H1 (cell line): ENCODE results near the gene ABCC4. TPM values are rescaled to one million over a fixed set of nuclear protein-coding genes. Genes with fewer than 3 reads are reported as not detected.
"Not testable (repeated sequence)": the region's sequence is repeated elsewhere in the genome, so short reads cannot be mapped to it uniquely, and the experiment has no call there.

ENCODE experiments used
- CTCF ChIA-PET: fragments of 300-600 bp; sonication (Branson Sonifier 250); formaldehyde crosslinking; loops from one replicate; lab custom pipeline; 2021; ENCODE audit not compliant: partially characterized antibody; lab: Charles Lee
- POLR2A ChIA-PET: fragments of 300-600 bp; sonication (Branson Sonifier 250); formaldehyde crosslinking; loops from one replicate; lab custom pipeline; 2021; ENCODE audit warnings: inconsistent platforms; ENCODE audit not compliant: partially characterized antibody; lab: Charles Lee
- DNase-seq, 2 experiments: peaks; one replicate each; pipeline versions ENCODE4 v3.0.0 to v3.0.0-alpha.2; 2010 to 2022; ENCODE audit warnings: low spot score in 2 of 2, low read depth in 1 of 2, mixed read lengths in 1 of 2
- FAIRE-seq: peaks from 2 replicates; lab custom pipeline; 2011; peaks lifted over from hg19 to GRCh38; lab: Jason Lieb, UNC
- H2AFZ ChIP-seq: 2 replicates; pipeline ENCODE4 v1.8.1; 2012; ENCODE audit warnings: low read length, inconsistent platforms
- H2AK5ac ChIP-seq: 2 replicates; pipeline ENCODE4 v1.6.1; 2013; ENCODE audit warnings: low read depth, low read length
- H2BK120ac ChIP-seq: replicated peaks from 2 replicates; pipeline ENCODE3; 2013; ENCODE audit warnings: low read depth, low read length, inconsistent platforms
- H2BK12ac ChIP-seq: 2 replicates; pipeline ENCODE4 v1.6.1; 2013; ENCODE audit warnings: low read depth, low read length
- H2BK15ac ChIP-seq: 2 replicates; pipeline ENCODE4 v1.6.1; 2013; ENCODE audit warnings: low read length
- H2BK20ac ChIP-seq: 2 replicates; pipeline ENCODE4 v1.6.1; 2013; ENCODE audit warnings: low read length
- H2BK5ac ChIP-seq: 2 replicates; pipeline ENCODE4 v1.6.1; 2013; ENCODE audit warnings: low read depth, low read length
- H3K14ac ChIP-seq: 2 replicates; pipeline ENCODE4 v1.6.1; 2013; ENCODE audit warnings: inconsistent platforms; ENCODE audit not compliant: insufficient read length
- H3K18ac ChIP-seq: 2 replicates; pipeline ENCODE4 v1.6.1; 2013; ENCODE audit warnings: low read length; ENCODE audit errors: extremely low read depth
- H3K23ac ChIP-seq: 2 replicates; pipeline ENCODE4 v1.6.1; 2013; ENCODE audit warnings: inconsistent platforms; ENCODE audit not compliant: insufficient read length
- H3K23me2 ChIP-seq: 2 replicates; pipeline ENCODE4 v1.6.1; 2013; ENCODE audit warnings: low read depth, low read length
- H3K27ac ChIP-seq: 2 replicates; pipeline ENCODE4 v1.6.1; 2011; ENCODE audit warnings: low read depth, low read length, inconsistent platforms
- H3K27me3 ChIP-seq, 4 experiments: replicated peaks in 1 of 4; 1 replicate in 1 of 4; 2 replicates in 3 of 4; pipeline versions ENCODE4 v1.6.1 to v1.8.1; 2011 to 2013; ENCODE audit warnings: low read length in 3 of 4, mild to moderate bottlenecking in 3 of 4, inconsistent platforms in 2 of 4, mixed read lengths in 2 of 4, moderate library complexity in 1 of 4; ENCODE audit not compliant: control insufficient read depth in 3 of 4, insufficient read depth in 3 of 4; ENCODE audit errors: extremely low read depth in 1 of 4
- H3K36me3 ChIP-seq, 4 experiments: 2 replicates each; pipeline versions ENCODE4 v1.6.1 to v1.8.1; 2011 to 2013; ENCODE audit warnings: mild to moderate bottlenecking in 4 of 4, low read length in 3 of 4, moderate library complexity in 2 of 4, control low read depth in 1 of 4, inconsistent platforms in 1 of 4; ENCODE audit not compliant: insufficient read depth in 4 of 4, control insufficient read depth in 2 of 4
- H3K4ac ChIP-seq: replicated peaks from 2 replicates; pipeline ENCODE3; 2013; ENCODE audit warnings: low read length, low read depth, mixed read lengths, inconsistent platforms; ENCODE audit not compliant: insufficient read length
- H3K4me1 ChIP-seq, 4 experiments: replicated peaks in 1 of 4; 1 replicate in 1 of 4; 2 replicates in 3 of 4; pipeline versions ENCODE4 v1.6.1 to v1.8.1; 2011 to 2013; ENCODE audit warnings: low read length in 3 of 4, inconsistent platforms in 2 of 4, mixed read lengths in 1 of 4; ENCODE audit not compliant: insufficient read depth in 4 of 4, control insufficient read depth in 3 of 4
- H3K4me2 ChIP-seq, 2 experiments: 2 replicates each; pipeline versions ENCODE4 v1.6.1 to v1.8.1; 2011 to 2013; ENCODE audit warnings: low read depth in 2 of 2, low read length in 2 of 2, control low read depth in 1 of 2, inconsistent platforms in 1 of 2, mild to moderate bottlenecking in 1 of 2; ENCODE audit not compliant: insufficient read depth in 1 of 2
- H3K4me3 ChIP-seq, 4 experiments: fragments of 200-600, 300-600 bp in 1 of 4; sonication (generic), shearing (Covaris generic), sonication (Bioruptor Twin) in 1 of 4; 2 replicates each; pipeline versions ENCODE4 v1.5.1 to v1.8.1; 2011 to 2016; ENCODE audit warnings: low read length in 4 of 4, low read depth in 3 of 4, control low read depth in 2 of 4, inconsistent platforms in 2 of 4, mild to moderate bottlenecking in 2 of 4, mixed read lengths in 1 of 4, moderate library complexity in 1 of 4; ENCODE audit not compliant: insufficient read depth in 2 of 4; ENCODE audit errors: extremely low read depth in 1 of 4
- H3K56ac ChIP-seq: replicated peaks from 2 replicates; pipeline ENCODE3; 2013; ENCODE audit warnings: low read depth, mild to moderate bottlenecking, mixed read lengths, low read length, inconsistent platforms; ENCODE audit not compliant: insufficient read length
- H3K79me1 ChIP-seq: 2 replicates; pipeline ENCODE4 v1.6.1; 2013; ENCODE audit warnings: low read depth, low read length, control low read depth
- H3K79me2 ChIP-seq, 2 experiments: 2 replicates each; pipeline versions ENCODE4 v1.6.1 to v1.8.1; 2012 to 2013; ENCODE audit warnings: low read length in 2 of 2, mild to moderate bottlenecking in 2 of 2, inconsistent platforms in 1 of 2; ENCODE audit not compliant: insufficient read depth in 2 of 2, control insufficient read depth in 1 of 2
- H3K9ac ChIP-seq, 4 experiments: replicated peaks in 1 of 4; 1 replicate in 1 of 4; 2 replicates in 3 of 4; pipeline versions ENCODE4 v1.6.1 to v1.8.1; 2011 to 2013; ENCODE audit warnings: low read depth in 3 of 4, low read length in 3 of 4, control low read depth in 2 of 4, mild to moderate bottlenecking in 2 of 4, moderate library complexity in 2 of 4, inconsistent platforms in 1 of 4; ENCODE audit errors: extremely low read depth in 1 of 4
- H3K9me3 ChIP-seq, 2 experiments: 2 replicates each; pipeline versions ENCODE4 v1.6.1 to v1.8.1; 2012 to 2013; ENCODE audit warnings: mild to moderate bottlenecking in 2 of 2, moderate library complexity in 2 of 2, control low read depth in 1 of 2, inconsistent platforms in 1 of 2, low read depth in 1 of 2, low read length in 1 of 2, mixed read lengths in 1 of 2; ENCODE audit not compliant: insufficient read depth in 2 of 2
- H4K20me1 ChIP-seq, 2 experiments: replicated peaks in 1 of 2; 2 replicates each; pipeline versions ENCODE3 to v1.8.1; 2011 to 2013; ENCODE audit warnings: inconsistent platforms in 2 of 2, low read length in 2 of 2, mild to moderate bottlenecking in 1 of 2; ENCODE audit not compliant: insufficient read depth in 2 of 2, control insufficient read depth in 1 of 2
- H4K5ac ChIP-seq: 2 replicates; pipeline ENCODE4 v1.6.1; 2013; ENCODE audit warnings: low read length, low read depth, mixed read lengths, inconsistent platforms; ENCODE audit not compliant: insufficient read length
- H4K8ac ChIP-seq: 2 replicates; pipeline ENCODE4 v1.8.0; 2013; ENCODE audit warnings: mild to moderate bottlenecking, moderate library complexity, low read length, inconsistent platforms; ENCODE audit not compliant: insufficient read depth; ENCODE audit errors: extremely low read depth
- H4K91ac ChIP-seq: replicated peaks from 2 replicates; pipeline ENCODE3; 2013; ENCODE audit warnings: low read length, mixed read lengths, inconsistent platforms; ENCODE audit not compliant: insufficient read length
- CHD2 ChIP-seq: IDR thresholded peaks from 2 replicates; pipeline ENCODE4 v1.6.1; 2012; ENCODE audit warnings: low read length, improper control_type of control experiment
- WGBS, 2 experiments: shearing (Covaris generic) in 1 of 2; methylation state at CpG; one replicate each; pipeline versions ENCODE4 v1.1.6 to v1.1.7; 2013 to 2015; ENCODE audit warnings: low lambda C conversion rate in 2 of 2, mixed read lengths in 2 of 2, inconsistent platforms in 1 of 2, low coverage in 1 of 2, missing lambda C conversion rate in 1 of 2; ENCODE audit not compliant: insufficient replicate concordance in 2 of 2, insufficient coverage in 1 of 2, insufficient read length in 1 of 2; ENCODE audit errors: extremely low coverage in 1 of 2, missing lambda C conversion rate in 1 of 2; 5-methylcytosine and 5-hydroxymethylcytosine counted together
- polyA plus RNA-seq, 7 experiments: library from polyadenylated mRNA; depleted of rRNA in 3 of 7; stranded (reverse) in 5 of 7; unstranded in 2 of 7; fragments of >200 nt in 5 of 7; fragments of 200-250 nt in 2 of 7; gene quantifications; 1 replicate in 5 of 7; 2 replicates in 1 of 7; 4 replicates in 1 of 7; pipeline versions ENCODE4 v1.2.1 to v1.2.3, GENCODE V29; 2011 to 2013; ENCODE audit warnings: missing spikeins in 2 of 7, mixed read lengths in 2 of 7
- total RNA-seq: library from RNA; stranded (reverse); fragmentation: NEBNext Ultra II Directional; extraction: Animal tissue kit (Norgen Biotek cat#: 25700); gene quantifications from 2 replicates; pipeline ENCODE4 v1.2.1, GENCODE V29; 2021

ABCC4 gene
- total and polyA plus RNA-seq, 2 of the 8 experiments (the other 6 are each of a cell fraction or from before 2014, with no cell fraction given): 4.0 to 14.1 TPM

DNA sequence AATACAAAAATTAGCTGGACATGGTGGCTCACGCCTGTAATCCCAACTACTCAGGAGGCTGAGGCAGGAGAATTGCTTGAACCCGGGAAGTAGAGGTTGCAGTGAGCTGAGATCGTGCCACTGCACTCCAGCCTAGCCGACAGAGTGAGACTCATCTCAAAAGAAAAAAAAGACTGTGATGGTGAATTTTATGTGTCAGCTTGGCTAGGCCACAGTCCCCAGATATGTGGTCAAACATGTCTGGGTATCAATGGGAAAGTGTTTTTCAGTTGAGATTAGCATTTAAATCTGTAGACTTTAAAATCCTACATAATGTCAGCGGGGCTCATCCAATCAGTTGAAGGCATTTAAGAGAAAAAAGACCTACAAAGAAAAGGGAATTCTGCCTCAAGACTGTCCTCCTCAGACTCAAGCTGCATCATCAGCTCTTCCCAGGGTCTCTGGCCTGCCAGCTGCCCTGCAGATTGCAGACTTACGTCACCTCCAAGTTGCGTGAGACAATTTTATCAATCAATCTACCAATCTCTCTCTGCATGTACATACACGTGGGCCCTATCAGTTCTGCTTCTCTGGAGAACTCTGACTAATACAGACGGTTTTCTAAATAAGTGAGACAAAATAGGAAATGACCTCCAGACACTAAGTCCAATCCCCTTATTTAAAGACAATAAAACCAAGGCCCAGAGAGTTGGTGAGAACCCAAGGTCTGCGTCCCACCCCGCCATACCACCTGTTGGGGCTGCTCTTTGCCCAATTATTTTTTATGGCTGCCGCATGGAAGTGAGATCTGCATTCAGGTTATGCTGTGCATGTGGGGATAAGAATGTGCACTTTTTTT, 99.2 kb downstream of the ABCC4 start (continued):
- no peak for TF ChIP-seq CHD2
- TF ChIP-seq, all 59 proteins: peak for 0

DNA sequence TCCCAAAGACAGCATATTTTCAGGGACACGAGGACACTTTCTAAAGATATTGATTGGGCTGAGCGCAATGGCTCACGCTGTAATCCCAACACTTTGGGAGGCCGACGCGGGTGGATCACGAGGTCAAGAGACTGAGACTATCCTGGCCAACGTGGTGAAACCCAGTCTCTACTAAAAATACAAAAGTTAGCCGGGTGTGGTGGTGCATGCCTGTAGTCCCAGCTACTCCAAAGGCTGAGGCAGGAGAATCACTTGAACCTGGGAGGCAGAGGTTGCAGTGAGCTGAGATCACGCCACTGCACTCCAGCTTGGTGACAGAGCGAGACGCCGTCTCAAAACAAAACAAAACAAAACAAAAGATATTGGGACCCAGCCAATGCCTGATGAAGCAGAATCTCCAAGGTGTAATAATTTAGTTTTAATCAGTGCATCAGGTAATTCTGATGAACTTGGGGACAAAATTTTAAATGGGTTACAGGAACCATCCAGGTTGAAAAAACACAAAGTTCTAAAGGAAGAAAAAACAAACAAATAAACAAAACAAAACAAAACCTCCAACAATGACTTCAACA, 100.8 kb downstream of the ABCC4 start:
- not testable (repeated sequence) for FAIRE-seq
- CTCF ChIA-PET: interaction anchor here (3.6 kb wide), 1 partner anchor 8 kb away, joined by 16 read pairs; no protein-coding TSS in a partner anchor

More for the DNA sequence above, 100.8 kb downstream of the ABCC4 start:
- H2BK120ac ChIP-seq, H3K27me3 ChIP-seq, H3K27ac ChIP-seq, H2AK5ac ChIP-seq, H3K36me3 ChIP-seq, H4K8ac ChIP-seq, H3K4ac ChIP-seq, POLR2A ChIA-PET, H2BK12ac ChIP-seq, H3K18ac ChIP-seq, DNase-seq, H3K79me2 ChIP-seq, H4K91ac ChIP-seq, H4K20me1 ChIP-seq, H3K9me3 ChIP-seq, H3K4me1 ChIP-seq, H3K14ac ChIP-seq, H3K4me3 ChIP-seq, H3K79me1 ChIP-seq, H3K23me2 ChIP-seq, H3K56ac ChIP-seq, H3K4me2 ChIP-seq, H2BK5ac ChIP-seq, H2BK20ac ChIP-seq, H2AFZ ChIP-seq, H3K23ac ChIP-seq, H3K9ac ChIP-seq, H4K5ac ChIP-seq, H2BK15ac ChIP-seq: not testable (repeated sequence)
- 90% methylated on average over 13 of the region's 13 CpGs; no CpG with 5 or more reads in 1 of the 2 experiments for WGBS, 2 experiments
